Muscle layer of colon (tissue), 2 donors: ENCODE data around the gene VILL.
"Not testable (repeated sequence)": the region's sequence is repeated elsewhere in the genome, so short reads cannot be mapped to it uniquely, and the experiment has no call there.

Experiments used
- H3K27ac ChIP-seq: one replicate; pipeline ENCODE4 v1.7.0; 2013; ENCODE audit warnings: low read depth, mild to moderate bottlenecking, low read length, moderate library complexity
- H3K27me3 ChIP-seq, 2 donors: one replicate each; pipeline ENCODE4 v1.7.0; 2013; ENCODE audit warnings: low read length in 2 of 2, mild to moderate bottlenecking in 2 of 2; ENCODE audit not compliant: insufficient read depth in 2 of 2, control insufficient read depth in 1 of 2
- H3K36me3 ChIP-seq: one replicate; pipeline ENCODE4 v1.7.0; 2013; ENCODE audit warnings: mild to moderate bottlenecking, low read length; ENCODE audit not compliant: insufficient read depth
- H3K4me1 ChIP-seq: one replicate; pipeline ENCODE4 v1.7.0; 2013; ENCODE audit warnings: mild to moderate bottlenecking, low read length; ENCODE audit not compliant: insufficient read depth
- H3K4me3 ChIP-seq, 2 donors: one replicate each; pipeline ENCODE4 v1.7.0; 2013; ENCODE audit warnings: low read length in 2 of 2, low read depth in 1 of 2, mild to moderate bottlenecking in 1 of 2, moderate library complexity in 1 of 2
- H3K9ac ChIP-seq: one replicate; pipeline ENCODE4 v1.7.0; 2013; ENCODE audit warnings: low read length
- H3K9me3 ChIP-seq: one replicate; pipeline ENCODE4 v1.7.0; 2013; ENCODE audit warnings: mild to moderate bottlenecking, low read length
- donor health status: abdominal sarcoma.
- donor health status: Adenocarcinoma of cecum.

VILL gene

DNA sequence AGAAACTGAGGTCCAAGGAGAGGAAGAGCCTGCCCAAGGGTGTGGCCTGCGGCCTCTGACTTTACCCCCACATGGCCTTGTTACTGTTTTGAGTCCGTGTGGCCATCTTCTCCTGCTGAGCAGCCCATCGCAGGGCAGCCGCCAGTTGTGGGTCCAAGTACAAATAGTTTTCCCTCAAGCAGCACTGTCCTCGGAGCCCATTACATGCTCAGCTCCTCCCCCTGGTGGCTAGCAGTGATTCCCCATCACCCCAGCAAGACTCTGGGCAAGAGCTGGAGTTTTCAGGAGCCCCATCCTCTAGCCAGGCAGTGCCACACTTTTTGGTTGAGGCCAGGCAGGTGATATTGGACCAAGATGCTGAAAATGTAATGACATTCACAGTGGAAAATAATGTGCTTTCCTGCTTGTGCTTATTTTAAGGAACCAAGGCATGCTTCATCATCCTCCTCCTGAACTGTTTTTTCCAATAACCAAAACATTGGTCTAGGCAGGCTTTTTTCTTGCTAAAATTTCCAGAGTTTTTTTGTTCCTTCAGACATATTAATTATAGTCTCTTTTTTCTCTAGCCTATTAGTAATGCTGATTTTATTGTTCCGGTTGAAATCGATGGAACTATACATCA is 23.2 kb upstream of the VILL start:
- H3K27ac ChIP-seq: no peak overlapping the region
- peaks cover 12% of the 10 kb centered on the region for H3K36me3 ChIP-seq
- no peaks in the 10 kb centered on the region for H3K9me3 ChIP-seq
- H3K27me3 ChIP-seq: no peaks in the 10 kb centered on the region
- no peak overlapping the region for H3K4me3 ChIP-seq
- H3K4me1 ChIP-seq: peaks cover 9% of the 10 kb centered on the region
- no peak overlapping the region for H3K9ac ChIP-seq

DNA sequence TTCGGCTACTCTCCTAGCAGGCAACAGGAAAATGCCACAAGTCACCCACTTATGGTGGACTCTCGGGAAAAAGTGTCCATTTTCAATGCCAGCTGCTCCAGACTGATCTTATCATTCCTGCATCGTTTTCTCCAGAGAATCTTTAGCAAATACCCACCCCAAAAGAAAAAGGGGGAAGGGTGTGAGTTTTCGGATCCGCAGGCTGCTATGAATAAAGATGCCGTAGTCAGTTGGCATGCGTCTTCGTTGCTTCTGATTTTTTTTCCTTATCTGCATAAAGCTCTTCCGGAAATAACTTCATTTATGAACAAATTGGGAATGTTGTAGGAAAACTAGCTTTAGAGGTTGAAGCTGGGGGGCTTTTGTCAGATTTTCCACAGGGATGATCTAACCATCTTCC is 22.4 kb upstream of the VILL start:
- no peaks in the 10 kb centered on the region for H3K9me3 ChIP-seq
- peaks cover 12% of the 10 kb centered on the region for H3K36me3 ChIP-seq
- no peaks in the 10 kb centered on the region for H3K27me3 ChIP-seq
- H3K4me3 ChIP-seq: no peak overlapping the region
- H3K4me1 ChIP-seq: peaks cover 9% of the 10 kb centered on the region
- no peak overlapping the region for H3K9ac ChIP-seq
- H3K27ac ChIP-seq: no peak overlapping the region

DNA sequence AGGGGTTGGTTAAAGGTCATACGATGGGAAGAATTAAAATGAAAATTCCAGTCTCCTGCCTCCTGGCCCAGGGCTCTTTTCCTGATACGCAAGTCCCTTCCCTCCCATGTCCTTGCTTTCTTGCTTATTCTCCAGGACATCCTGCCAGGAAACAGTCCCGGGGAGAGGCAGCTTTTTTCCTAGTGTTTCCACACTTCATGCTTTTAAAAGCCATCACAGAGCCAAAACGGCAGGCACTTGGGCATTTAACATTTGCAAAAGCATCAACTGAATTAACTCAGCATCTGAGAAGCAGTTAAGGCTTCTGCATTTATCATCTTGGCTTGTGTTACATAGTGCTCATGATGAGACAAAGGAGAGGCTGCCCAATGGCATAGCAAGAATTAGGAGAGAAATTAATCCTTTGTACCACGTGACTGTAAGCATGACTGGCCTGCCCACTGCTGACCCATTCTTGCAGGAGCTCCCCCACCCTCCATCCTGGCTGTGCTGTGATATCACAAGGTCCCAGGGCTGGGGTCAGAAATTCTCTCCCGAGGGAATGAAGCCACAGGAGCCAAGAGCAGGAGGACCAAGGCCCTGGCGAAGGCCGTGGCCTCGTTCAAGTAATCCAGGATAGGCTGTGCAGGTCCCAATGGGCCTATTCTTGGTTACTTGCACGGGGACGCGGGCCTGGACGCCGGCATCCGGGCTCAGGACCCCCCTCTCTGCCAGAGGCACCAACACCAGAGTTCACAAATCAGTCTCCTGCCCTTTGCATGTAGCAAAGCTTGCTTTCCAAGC is 21.6 kb upstream of the VILL start:
- Histone ChIP-seq H3K9me3 (no peaks in the 10 kb centered on the region), H3K9ac (no peak overlapping the region), H3K36me3 (peaks cover 16% of the 10 kb centered on the region), H3K27ac (no peak overlapping the region), H3K4me3 (no peak overlapping the region), H3K27me3 (no peaks in the 10 kb centered on the region), H3K4me1 (peaks cover 9% of the 10 kb centered on the region)

DNA sequence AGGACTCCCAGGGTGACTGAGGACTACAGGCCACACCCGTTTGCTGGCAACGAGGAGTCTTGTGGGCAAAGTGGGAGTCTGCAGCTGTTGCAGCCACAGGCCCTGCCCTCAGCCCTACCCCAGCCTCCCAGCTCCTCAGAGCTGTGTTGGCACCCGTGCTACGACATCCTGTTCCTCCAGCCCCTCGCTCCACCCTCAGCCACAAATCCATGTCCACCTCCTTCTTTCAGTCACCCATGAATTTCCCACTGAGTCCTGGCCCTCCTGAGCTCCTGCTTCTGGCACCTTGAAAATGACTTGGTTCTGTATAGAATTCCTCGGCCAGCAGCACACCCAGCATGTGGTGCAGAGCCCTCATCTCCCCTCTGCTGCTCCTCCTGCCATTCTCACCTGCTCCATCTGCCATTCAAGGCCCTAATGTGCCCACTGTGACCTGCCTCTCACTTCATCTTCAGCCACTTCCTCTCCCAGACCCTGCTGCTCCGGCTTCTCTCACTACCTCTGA is 20.9 kb upstream of the VILL start:
- H3K4me1 ChIP-seq: peaks cover 9% of the 10 kb centered on the region
- no peak overlapping the region for H3K27ac ChIP-seq
- no peaks in the 10 kb centered on the region for H3K9me3 ChIP-seq
- H3K4me3 ChIP-seq: no peak overlapping the region
- H3K36me3 ChIP-seq: peaks cover 20% of the 10 kb centered on the region
- no peak overlapping the region for H3K9ac ChIP-seq
- no peaks in the 10 kb centered on the region for H3K27me3 ChIP-seq

DNA sequence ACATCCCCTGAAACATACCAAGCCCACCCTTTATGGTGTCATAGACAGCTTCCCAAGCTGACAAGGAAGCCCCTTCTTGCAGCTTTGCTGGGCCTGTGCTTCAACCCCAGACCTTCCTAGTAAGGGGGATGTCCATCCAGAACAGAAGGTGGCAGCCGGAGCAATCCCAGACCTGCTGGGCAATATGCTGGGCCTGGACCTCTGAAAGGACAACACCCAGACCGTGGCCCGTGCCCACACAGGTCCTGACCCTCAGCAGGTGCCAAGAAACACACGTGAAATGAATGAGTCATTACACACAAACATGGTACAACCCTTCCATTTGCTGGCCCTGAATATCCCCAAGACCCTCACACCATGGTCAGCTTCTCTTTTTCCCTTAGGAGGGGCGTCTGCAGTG is 19.8 kb upstream of the VILL start:
- H3K9ac ChIP-seq: no peak overlapping the region

DNA sequence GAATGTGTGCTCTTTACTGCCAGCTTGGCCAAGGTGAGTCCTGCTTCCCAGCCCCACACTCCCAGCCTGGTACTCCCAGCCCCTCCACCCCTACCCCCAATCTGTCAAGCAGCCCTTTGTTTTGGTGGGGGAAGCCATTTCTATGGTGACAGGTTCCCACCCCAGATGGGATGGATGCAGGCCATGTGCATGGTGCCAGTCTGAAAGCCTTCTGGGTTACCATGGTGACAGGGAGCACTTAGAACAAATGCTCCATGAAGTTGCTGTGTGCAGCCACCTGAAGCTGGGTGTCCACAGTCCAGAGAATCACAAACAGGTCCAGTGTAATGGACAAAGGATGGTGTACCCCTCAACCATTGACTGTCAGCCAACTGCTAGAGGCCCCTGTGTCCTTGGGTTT is 19.1 kb upstream of the VILL start:
- Histone ChIP-seq H3K4me1 (peaks cover 9% of the 10 kb centered on the region), H3K9ac (no peak overlapping the region)

More for the DNA sequence above, 19.8 kb upstream of the VILL start:
- H3K4me1 ChIP-seq: peaks cover 9% of the 10 kb centered on the region
- H3K4me3 ChIP-seq: no peak overlapping the region
- no peaks in the 10 kb centered on the region for H3K27me3 ChIP-seq
- no peak overlapping the region for H3K27ac ChIP-seq
- no peaks in the 10 kb centered on the region for H3K9me3 ChIP-seq
- peaks cover 25% of the 10 kb centered on the region for H3K36me3 ChIP-seq

DNA sequence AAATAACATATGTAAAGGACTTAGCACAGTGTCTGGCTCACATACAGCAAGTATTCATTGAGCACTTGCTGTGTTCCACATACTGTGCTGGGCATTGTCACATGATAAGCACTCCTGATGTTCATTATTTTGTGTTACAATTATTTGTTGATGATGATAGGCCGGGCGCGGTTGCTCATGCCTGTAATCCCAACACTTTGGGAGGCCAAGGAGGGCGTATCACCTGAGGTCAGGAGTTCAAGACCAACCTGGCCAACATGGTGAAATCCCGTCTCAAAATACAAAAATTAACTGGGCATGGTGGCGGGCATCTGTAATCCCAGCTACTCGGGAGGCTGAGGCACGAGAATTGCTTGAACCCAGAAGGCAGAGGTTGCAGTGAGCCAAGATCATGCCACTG is 18.5 kb upstream of the VILL start:
- H3K9me3 ChIP-seq, H3K4me3 ChIP-seq, H3K27ac ChIP-seq, H3K4me1 ChIP-seq, H3K9ac ChIP-seq, H3K27me3 ChIP-seq: not testable (repeated sequence)
- H3K36me3 ChIP-seq: peaks cover 33% of the 10 kb centered on the region

More for the DNA sequence above, 19.1 kb upstream of the VILL start:
- peaks cover 29% of the 10 kb centered on the region for H3K36me3 ChIP-seq
- H3K27me3 ChIP-seq: no peaks in the 10 kb centered on the region
- H3K27ac ChIP-seq: no peak overlapping the region
- H3K9me3 ChIP-seq: no peaks in the 10 kb centered on the region
- no peak overlapping the region for H3K4me3 ChIP-seq

DNA sequence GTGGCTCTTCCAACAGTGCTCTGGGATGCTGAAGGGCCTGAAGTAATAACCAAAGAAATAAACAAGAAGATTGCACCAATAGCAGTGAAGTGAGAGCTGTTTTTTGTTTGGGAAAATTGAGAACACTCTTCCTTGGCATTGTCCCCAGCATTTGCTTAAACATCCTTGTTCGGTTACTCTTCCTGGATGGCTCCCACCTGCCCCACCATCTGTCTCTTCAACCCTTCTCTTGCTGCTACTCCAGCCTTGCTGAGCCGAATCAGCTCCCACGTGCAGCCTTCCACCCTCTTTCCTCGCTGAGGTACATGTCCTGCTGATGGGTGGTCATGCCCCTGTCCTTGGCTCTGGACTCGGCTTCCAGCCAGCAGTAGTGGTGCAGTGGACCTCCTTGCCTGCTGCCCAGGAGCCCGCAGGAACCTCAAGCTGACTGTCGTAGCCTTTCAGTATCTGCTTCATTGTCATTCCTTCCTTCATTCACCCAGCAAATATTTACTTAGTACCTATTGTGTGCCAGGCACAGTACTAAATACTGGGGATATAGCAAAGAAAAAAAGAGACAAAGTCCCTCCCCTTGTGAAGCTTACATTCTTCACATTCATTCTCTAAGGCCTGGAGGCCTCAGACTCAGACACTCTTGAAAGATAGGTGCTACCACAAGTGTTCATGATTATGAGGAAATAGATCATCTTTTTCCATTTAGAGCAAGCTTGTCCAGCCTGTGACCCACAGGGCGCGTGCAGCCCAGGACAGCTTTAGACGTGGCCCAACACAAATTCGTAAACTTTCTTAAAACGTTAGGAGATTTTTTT is 17.1 kb upstream of the VILL start:
- H3K4me3 ChIP-seq: no peak overlapping the region
- H3K9ac ChIP-seq: no peak overlapping the region
- H3K36me3 ChIP-seq: peaks cover 42% of the 10 kb centered on the region
- H3K27ac ChIP-seq: no peak overlapping the region
- no peaks in the 10 kb centered on the region for H3K27me3 ChIP-seq
- no peaks in the 10 kb centered on the region for H3K9me3 ChIP-seq
- no peaks in the 10 kb centered on the region for H3K4me1 ChIP-seq

DNA sequence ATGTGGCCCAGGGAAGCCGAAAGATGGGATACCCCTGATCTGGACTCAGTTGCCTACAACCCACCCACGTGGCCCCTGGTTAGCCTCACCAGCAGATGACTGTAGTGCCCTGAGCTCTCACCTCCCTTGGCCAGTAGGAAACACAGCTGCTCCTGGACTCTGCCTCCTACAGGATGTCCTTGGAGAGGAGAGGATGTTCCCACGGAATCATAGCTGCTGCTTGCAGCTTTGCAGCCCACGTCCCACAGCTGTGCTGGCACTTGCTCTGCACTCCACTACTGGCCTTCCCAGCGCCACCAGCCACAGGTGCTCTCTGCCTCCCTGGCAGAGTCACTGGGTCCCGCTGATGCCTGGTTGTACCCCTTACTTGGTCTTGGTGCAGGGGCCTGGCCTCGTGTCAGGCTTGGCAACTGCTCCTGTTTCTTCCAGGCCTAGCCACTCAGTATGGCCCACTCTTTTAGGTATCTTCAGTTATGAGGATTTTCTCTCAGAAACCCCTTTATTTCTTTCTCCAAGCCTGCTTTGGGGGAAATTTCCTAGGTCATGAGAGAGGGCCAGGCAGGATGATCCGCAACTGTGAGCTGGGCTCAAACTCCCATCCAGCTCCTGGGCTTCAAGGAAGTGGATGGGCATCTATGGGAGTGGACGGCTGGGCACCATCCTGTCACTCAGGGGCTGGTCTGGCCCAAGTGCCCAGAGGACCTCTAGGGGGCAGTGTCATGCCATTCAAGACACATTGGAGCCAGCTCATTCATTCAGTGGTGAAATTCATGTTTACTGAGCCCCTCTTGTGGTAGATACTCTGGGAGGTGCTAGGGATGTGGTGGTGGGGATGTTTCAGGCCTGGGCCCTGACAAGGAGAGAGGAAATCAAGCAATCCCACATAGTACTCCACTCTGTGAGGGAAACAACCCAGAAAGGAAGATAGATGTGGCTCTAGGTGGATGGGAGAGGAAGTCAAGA is 16.2 kb upstream of the VILL start:
- H3K9me3 ChIP-seq: no peaks in the 10 kb centered on the region
- H3K4me1 ChIP-seq: no peaks in the 10 kb centered on the region
- H3K9ac ChIP-seq: no peak overlapping the region
- H3K36me3 ChIP-seq: peaks cover 42% of the 10 kb centered on the region
- no peak overlapping the region for H3K4me3 ChIP-seq
- H3K27ac ChIP-seq: no peak overlapping the region
- H3K27me3 ChIP-seq: no peaks in the 10 kb centered on the region

DNA sequence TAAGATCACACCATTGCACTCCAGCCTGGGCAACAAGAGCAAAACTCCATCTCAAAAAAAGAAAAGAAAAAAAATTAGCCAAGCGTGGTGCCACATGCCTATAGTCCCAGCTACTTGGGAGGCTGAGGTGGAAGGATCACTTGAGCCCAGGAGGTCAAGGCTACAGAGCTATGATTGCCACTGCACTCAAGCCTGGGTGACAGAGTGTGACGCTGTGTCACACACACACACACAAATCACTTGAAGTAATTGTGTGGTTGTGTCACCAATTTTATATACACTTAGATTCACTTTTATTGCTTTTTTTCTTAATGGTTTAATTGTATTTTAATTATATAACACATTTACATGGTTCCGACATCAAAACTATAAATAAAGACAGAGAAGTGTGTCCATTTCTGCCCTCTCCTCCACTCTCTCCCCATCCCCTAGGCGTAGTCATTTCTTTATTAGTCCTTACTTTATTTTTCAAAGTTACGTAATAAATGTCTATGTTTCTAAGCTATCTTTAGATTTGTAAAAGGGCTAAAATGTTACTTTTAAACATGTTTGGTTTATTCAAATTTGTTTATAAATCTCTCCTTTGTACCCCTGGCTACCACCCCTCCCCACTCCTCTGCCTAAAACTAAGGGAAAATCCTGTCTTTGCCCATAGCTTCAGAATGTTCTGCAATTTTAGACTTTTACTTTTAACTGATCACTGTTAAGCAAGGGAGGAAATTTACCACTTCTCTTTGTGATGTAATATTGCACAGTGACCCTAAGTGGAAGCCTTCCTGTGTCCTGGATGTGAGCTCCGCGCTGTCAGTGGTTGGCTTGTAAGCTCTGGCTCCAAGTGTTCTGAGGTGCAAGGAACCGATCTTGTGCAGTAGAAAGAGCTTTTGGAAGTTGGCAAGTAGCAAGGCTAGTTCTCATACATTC is 10.8 kb upstream of the VILL start:
- H3K9ac ChIP-seq: no peak overlapping the region
- H3K36me3 ChIP-seq: peaks cover 60% of the 10 kb centered on the region
- no peaks in the 10 kb centered on the region for H3K4me1 ChIP-seq
- H3K9me3 ChIP-seq: no peaks in the 10 kb centered on the region
- no peak overlapping the region for H3K27ac ChIP-seq
- no peaks in the 10 kb centered on the region for H3K27me3 ChIP-seq
- H3K4me3 ChIP-seq: no peak overlapping the region
